ENCODE measurements around the gene GOLGA6L26.
A peak's percentile ranks its signal among the peaks of the same experiment; 100 is the strongest.
"Not testable (repeated sequence)": the region's sequence is repeated elsewhere in the genome, so short reads cannot be mapped to it uniquely, and the experiment has no call there.

Gene GOLGA6L26

GRCh38 chr15:23303654-23304053 is 30.3 kb downstream of the GOLGA6L26 start:
- DNase-seq (ENCODE audit: low spot score), result not testable (repeated sequence)
- Histone ChIP-seq H3K27ac (peak overlapping the region in 1 of 2 donors; percentile 87), H3K4me3 (peak overlapping the region; percentile 77)

GRCh38 chr15:23303246-23303645 is 30.8 kb downstream of the GOLGA6L26 start:
- not testable (repeated sequence) for DNase-seq (ENCODE audit: low spot score); H3K27ac ChIP-seq; H3K4me3 ChIP-seq

Data from coronary artery (tissue), 2 donors.